Keratinocyte (primary cell): ENCODE results near the gene THAP11.

ENCODE experiments used
- CTCF ChIP-seq, 3 experiments: IDR thresholded peaks in 1 of 3; conservative IDR thresholded peaks in 1 of 3; optimal IDR thresholded peaks in 1 of 3; 2 replicates in 2 of 3; 3 replicates in 1 of 3; pipeline versions ENCODE3 to v1.5.1; 2011; ENCODE audit warnings: low read length in 3 of 3, mild to moderate bottlenecking in 3 of 3, moderate library complexity in 2 of 3, control low read depth in 1 of 3, inconsistent platforms in 1 of 3; ENCODE audit not compliant: insufficient read depth in 2 of 3; ENCODE audit errors: extremely low read depth in 1 of 3
- EZH2 ChIP-seq: IDR thresholded peaks from one replicate; pipeline ENCODE4 v1.6.1; 2012; ENCODE audit warnings: inconsistent platforms, mild to moderate bottlenecking, low read length, moderate library complexity

GRCh38 chr16:67807148-67807682 lies 34.9 kb upstream of the THAP11 start:
- no peak for TF ChIP-seq CTCF (optimal IDR thresholded peaks at IDR 0.05 in 1 of 3, IDR thresholded peaks at IDR 0.05 in 1 of 3, conservative IDR thresholded peaks at IDR 0.05 in 1 of 3; ENCODE audit: extremely low read depth in 1 of 3, insufficient read depth in 2 of 3, low read length in 3 of 3)
- no peak for TF ChIP-seq EZH2
